Fibroblast of pulmonary artery (primary cell): ENCODE measurements around the gene VCAN.
A peak's percentile ranks its signal among the peaks of the same experiment; 100 is the strongest.

Experiments
- DNase-seq: peaks from one replicate; pipeline ENCODE4 v3.0.0-alpha.2; 2010; ENCODE audit warnings: low read depth
- H3K4me3 ChIP-seq: replicated peaks from 2 replicates; pipeline ENCODE4 v1.5.1; 2011; ENCODE audit warnings: low read depth, mild to moderate bottlenecking, control low read depth, low read length, moderate library complexity
- TF ChIP-seq, protein P1 (sequence below): IDR thresholded peaks from 2 replicates; pipeline ENCODE4 v1.5.1; 2011; ENCODE audit warnings: mild to moderate bottlenecking, control low read depth, low read length, inconsistent platforms; ENCODE audit errors: missing control alignments

Gene VCAN

DNA sequence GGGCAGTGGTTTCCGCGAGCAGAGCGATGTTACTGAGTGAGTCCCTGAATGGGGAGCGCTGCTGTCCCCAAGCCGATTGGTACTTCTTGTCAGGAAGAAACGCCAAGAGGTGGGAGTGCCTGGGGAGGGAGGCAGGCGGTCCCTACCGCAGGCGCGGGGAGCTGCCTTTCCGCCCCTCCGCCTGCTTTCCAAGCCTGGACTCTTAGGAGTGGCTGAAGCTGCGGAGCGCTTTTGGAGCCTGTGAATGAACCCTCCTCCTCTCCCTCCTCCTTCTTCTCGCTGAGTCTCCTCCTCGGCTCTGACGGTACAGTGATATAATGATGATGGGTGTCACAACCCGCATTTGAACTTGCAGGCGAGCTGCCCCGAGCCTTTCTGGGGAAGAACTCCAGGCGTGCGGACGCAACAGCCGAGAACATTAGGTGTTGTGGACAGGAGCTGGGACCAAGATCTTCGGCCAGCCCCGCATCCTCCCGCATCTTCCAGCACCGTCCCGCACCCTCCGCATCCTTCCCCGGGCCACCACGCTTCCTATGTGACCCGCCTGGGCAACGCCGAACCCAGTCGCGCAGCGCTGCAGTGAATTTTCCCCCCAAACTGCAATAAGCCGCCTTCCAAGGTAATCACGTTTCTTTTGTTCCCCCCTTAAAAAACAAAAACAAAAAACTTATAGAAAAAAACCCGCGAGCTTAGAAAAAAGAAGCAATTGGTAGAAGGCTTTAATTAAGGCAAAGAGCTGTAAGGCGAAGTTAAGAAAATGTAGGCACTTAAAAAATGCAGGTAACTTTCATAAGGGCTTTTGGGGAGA is at the start of gene VCAN:
Gene VCAN (plus strand): TSS at position 340 of the 808 bp plus-strand sequence. CDS start 11,775 bp downstream, outside the sequence.
- TF ChIP-seq, protein P1, sequence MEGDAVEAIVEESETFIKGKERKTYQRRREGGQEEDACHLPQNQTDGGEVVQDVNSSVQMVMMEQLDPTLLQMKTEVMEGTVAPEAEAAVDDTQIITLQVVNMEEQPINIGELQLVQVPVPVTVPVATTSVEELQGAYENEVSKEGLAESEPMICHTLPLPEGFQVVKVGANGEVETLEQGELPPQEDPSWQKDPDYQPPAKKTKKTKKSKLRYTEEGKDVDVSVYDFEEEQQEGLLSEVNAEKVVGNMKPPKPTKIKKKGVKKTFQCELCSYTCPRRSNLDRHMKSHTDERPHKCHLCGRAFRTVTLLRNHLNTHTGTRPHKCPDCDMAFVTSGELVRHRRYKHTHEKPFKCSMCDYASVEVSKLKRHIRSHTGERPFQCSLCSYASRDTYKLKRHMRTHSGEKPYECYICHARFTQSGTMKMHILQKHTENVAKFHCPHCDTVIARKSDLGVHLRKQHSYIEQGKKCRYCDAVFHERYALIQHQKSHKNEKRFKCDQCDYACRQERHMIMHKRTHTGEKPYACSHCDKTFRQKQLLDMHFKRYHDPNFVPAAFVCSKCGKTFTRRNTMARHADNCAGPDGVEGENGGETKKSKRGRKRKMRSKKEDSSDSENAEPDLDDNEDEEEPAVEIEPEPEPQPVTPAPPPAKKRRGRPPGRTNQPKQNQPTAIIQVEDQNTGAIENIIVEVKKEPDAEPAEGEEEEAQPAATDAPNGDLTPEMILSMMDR = no peak
- H3K4me3 ChIP-seq = peak within 1 kb of the TSS; percentile 85
- peak; percentile 93 for DNase-seq

DNA sequence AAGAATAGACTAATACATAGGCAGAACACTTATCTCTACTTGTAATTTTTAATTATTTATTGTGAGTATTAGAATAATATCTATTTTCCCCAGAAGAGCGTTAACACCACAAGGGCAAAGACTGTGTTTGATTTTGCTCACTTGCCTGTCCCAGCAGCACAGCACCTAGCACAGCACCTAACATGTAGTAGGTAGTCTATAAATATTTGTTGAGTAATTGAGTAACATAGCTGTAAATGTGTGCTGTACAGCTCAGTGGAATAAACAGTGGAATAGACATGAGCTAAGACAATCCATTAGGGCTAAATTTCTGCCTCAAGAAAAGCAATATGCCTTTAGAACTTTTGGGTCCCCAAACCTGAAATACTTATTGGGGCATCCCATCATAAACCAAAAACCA is 49.3 kb upstream of the VCAN start:
- DNase-seq = no peak
- TF ChIP-seq, protein P1 = no peak

DNA sequence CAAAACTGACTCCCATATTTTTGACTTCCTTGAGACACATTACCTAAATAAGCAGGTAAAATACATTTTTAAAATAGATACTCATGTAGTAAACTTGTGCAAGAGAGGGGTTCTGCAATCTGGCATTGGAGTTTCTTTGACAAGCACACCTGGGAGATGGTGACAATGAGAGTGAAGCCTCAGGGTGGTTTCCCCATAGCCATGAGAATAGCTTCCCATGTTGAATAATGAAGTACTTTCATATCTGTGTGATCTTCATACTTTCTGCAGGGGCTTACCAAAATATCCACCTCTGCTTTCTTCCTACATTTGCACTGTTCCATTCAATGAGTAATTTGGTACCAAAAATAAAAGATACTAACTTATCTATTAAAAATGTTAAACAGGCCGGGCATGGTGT is 44.7 kb upstream of the VCAN start:
- H3K4me3 ChIP-seq = no peak overlapping the region
- TF ChIP-seq, protein P1 = no peak
- DNase-seq = no peak

More for the DNA sequence above, 49.3 kb upstream of the VCAN start:
- H3K4me3 ChIP-seq = no peak overlapping the region

DNA sequence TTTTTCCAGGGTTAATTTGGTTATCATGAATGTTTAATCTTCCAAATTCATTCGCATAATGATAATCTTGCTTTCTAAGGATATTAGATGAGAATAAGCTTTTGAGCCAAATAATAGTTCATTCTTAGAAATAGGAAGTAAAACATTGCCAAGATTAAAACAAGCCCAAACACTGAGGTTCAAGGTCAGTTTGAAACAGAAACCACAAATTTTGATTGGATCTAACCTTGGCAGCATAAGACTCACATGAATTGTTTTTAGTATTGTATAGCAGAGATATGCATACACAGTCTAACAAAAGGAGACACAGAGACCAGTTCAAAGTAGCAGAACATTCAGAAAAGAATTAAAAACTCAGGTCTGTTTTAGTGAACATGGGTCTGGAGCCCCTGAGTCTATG is 43.4 kb upstream of the VCAN start:
- TF ChIP-seq, protein P1 = no peak
- DNase-seq = peak; percentile 51
- no peak overlapping the region for H3K4me3 ChIP-seq

DNA sequence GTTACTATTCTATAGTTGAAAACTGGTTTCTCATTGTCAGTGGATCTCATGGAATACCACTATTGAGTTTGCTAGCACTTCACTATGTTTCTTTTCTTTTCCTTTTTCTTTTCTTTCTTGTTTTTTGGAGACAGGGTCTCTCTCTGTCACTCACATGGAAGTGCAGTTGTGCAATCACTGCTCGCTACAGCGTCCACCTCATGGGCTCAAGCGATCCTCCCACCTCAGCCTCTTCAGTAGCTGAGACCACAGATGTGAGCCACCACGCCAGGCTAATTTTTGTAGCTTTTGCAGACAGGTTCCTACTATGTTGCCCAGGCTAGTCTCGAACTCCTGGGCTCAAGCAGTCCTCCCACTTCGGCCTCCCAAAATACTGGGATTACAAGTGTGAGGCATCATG is 42.7 kb upstream of the VCAN start:
- TF ChIP-seq, protein P1 = no peak
- no peak for DNase-seq
- H3K4me3 ChIP-seq = no peak overlapping the region

DNA sequence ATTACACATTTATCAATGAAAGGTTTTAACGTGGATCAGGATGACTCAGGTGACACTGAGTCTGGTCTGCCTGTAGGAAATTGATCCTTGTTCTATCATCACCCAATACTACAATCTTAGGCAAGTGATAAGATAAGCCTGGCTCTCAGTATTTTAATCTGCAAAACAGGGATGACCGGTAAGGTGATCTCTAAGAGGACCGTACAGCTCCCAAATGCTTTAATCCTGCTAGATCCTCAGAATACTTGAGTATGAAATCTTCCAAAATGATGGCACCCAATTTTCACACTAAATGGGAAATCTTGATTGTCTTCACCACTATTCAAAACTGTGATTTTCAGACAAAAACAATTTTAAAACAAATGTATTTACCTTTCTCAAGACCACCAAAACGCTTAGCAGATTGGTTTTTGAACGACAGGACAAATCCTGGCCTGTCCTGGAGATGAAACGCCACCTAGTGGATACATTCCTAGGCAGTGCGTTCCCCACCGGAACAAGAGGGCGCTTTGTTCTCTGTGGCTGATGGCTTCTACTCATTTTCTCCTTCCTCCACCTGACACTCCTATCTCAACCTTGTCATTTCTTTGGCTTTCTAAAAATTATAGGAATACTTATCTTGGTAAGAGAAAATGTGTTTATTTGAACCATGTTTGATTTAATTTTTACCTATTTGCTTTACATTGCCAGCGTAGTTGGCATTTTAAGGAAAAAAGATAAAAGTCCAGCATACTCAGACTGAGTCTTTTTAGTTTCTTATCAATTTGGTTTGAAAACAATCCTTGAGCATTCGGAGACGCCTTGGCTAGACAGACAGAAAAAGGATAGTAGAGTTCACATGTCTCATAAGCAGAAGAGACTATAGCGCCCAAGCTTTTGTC is 41.2 kb upstream of the VCAN start:
- peak; percentile 82 for DNase-seq
- H3K4me3 ChIP-seq = no peak overlapping the region
- TF ChIP-seq, protein P1 = no peak
